ENCODE data around the gene SPAG16.

DNA sequence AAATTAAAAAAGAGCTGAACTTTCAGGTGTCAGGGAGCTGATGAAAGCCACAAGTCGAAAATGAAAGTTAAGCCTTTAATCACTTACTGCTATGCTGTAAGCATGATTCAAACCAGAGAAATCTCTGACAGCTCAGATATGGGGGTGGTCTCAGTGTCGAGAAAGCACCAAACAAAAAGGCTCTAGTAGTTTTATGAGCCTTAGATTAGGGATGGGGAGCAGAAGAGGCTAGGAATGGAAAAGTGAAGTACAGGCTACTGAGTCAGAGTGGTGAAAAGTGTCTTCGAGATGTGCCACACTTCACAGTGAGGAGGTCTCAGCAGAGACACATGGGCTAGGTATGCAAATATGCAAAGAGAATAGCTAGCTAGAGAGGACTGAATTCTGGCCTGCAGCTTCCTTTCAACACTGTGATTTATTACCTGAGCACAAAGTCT is 482.2 kb downstream of the SPAG16 start:
- TF ChIP-seq, protein P1, sequence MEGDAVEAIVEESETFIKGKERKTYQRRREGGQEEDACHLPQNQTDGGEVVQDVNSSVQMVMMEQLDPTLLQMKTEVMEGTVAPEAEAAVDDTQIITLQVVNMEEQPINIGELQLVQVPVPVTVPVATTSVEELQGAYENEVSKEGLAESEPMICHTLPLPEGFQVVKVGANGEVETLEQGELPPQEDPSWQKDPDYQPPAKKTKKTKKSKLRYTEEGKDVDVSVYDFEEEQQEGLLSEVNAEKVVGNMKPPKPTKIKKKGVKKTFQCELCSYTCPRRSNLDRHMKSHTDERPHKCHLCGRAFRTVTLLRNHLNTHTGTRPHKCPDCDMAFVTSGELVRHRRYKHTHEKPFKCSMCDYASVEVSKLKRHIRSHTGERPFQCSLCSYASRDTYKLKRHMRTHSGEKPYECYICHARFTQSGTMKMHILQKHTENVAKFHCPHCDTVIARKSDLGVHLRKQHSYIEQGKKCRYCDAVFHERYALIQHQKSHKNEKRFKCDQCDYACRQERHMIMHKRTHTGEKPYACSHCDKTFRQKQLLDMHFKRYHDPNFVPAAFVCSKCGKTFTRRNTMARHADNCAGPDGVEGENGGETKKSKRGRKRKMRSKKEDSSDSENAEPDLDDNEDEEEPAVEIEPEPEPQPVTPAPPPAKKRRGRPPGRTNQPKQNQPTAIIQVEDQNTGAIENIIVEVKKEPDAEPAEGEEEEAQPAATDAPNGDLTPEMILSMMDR (IDR thresholded peaks at IDR 0.05): no peak
- no peak for TF ChIP-seq POLR2A (IDR thresholded peaks at IDR 0.05)
